Ascending aorta (tissue), 2 donors: ENCODE results near the gene TSSC4. TPM values are rescaled to one million over a fixed set of nuclear protein-coding genes. Genes with fewer than 3 reads are reported as not detected.
A peak's percentile ranks its signal among the peaks of the same experiment; 100 is the strongest.

ENCODE experiments used
- DNase-seq, 2 donors: peaks; one replicate each; pipeline ENCODE4 v3.0.0-alpha.2; 2019; ENCODE audit warnings: low spot score in 2 of 2
- H3K27ac ChIP-seq, 2 donors: fragments of 200-600 bp; sonication (generic); one replicate each; pipeline ENCODE4 v1.5.1; 2016 to 2017; ENCODE audit warnings: mild to moderate bottlenecking in 1 of 2
- H3K27me3 ChIP-seq: fragments of 200-600 bp; sonication (generic); one replicate; pipeline ENCODE4 v1.5.1; 2017
- H3K36me3 ChIP-seq, 2 donors: fragments of 200-600 bp; sonication (generic); one replicate each; pipeline ENCODE4 v1.5.1; 2016
- H3K4me1 ChIP-seq, 2 donors: fragments of 200-600 bp; sonication (generic); one replicate each; pipeline ENCODE4 v1.5.1; 2016 to 2017; ENCODE audit warnings: mild to moderate bottlenecking in 1 of 2
- H3K4me3 ChIP-seq, 2 donors: fragments of 200-600 bp; sonication (generic); one replicate each; pipeline ENCODE4 v1.5.1; 2016 to 2017; ENCODE audit warnings: mild to moderate bottlenecking in 1 of 2
- H3K9me3 ChIP-seq, 2 donors: fragments of 200-600 bp; sonication (generic); one replicate each; pipeline ENCODE4 v1.5.1; 2016
- CTCF ChIP-seq, 3 experiments: fragments of 200-600 bp in 2 of 3; fragments of 450-650 bp in 1 of 3; sonication (generic) in 2 of 3; IDR thresholded peaks; one replicate each; pipeline ENCODE4 v1.5.1; 2016 to 2019; ENCODE audit warnings: antibody characterized with exemption in 3 of 3, mild to moderate bottlenecking in 1 of 3, moderate library complexity in 1 of 3
- intact Hi-C: fragments of 100-400 bp; cut with DNase I; formaldehyde crosslinking; loops from one replicate; pipeline ENCODE4 v1.15.1; 2023
- total RNA-seq: library from RNA; depleted of rRNA; stranded (reverse); fragments of >200 nt; gene quantifications from one replicate; pipeline ENCODE4 v1.1.0, GENCODE V29; 2016

TSSC4 gene
- total RNA-seq, 1 donor from 2014 or later, result 183 TPM

- no peak overlapping the region for H3K4me3 ChIP-seq
- intact Hi-C loops, result no loop called here
- no peaks in the 10 kb centered on the region for H3K27me3 ChIP-seq
- no peaks in the 10 kb centered on the region for H3K36me3 ChIP-seq
- no peaks in the 10 kb centered on the region for H3K9me3 ChIP-seq
- TF ChIP-seq CTCF (IDR thresholded peaks at IDR 0.05), result no peak
- H3K4me1 ChIP-seq, result no peaks in the 10 kb centered on the region
- no peak overlapping the region for H3K27ac ChIP-seq
- no peak for DNase-seq
Observed at GRCh38 chr11:2443406-2443805, 42.9 kb downstream of the TSSC4 start.

GRCh38 chr11:2443881-2444820, 43.6 kb downstream of the TSSC4 start, which contains the start of gene TRPM5:
Gene TRPM5 (minus strand): TSS chr11:2444514. CDS start chr11:2423036, 21,478 bp downstream.
- H3K27me3 ChIP-seq, result no peaks in the 10 kb centered on the region
- no peak for TF ChIP-seq CTCF (IDR thresholded peaks at IDR 0.05)
- no peaks in the 10 kb centered on the region for H3K36me3 ChIP-seq
- H3K4me1 ChIP-seq, result no peaks in the 10 kb centered on the region
- intact Hi-C loops, result no loop called here
- H3K4me3 ChIP-seq, result peak within 1 kb of the TSS; percentile 50 to 53
- no peak for DNase-seq
- no peak within 1 kb of the TSS for H3K27ac ChIP-seq
- no peaks in the 10 kb centered on the region for H3K9me3 ChIP-seq

GRCh38 chr11:2444821-2445745, 44.5 kb downstream of the TSSC4 start, which contains the start of gene KCNQ1:
Gene KCNQ1 (plus strand): TSS chr11:2445008. CDS start chr11:2445099, 91 bp downstream.
- intact Hi-C loops, result no loop called here
- Histone ChIP-seq H3K27ac (no peak within 1 kb of the TSS), H3K36me3 (no peaks in the 10 kb centered on the region), H3K27me3 (no peaks in the 10 kb centered on the region), H3K4me3 (peak within 1 kb of the TSS; percentile 50 to 53), H3K4me1 (no peaks in the 10 kb centered on the region), H3K9me3 (no peaks in the 10 kb centered on the region)
- no peak for TF ChIP-seq CTCF (IDR thresholded peaks at IDR 0.05)
- no peak for DNase-seq

GRCh38 chr11:2445746-2446551, 45.4 kb downstream of the TSSC4 start:
- H3K4me3 ChIP-seq, result peak overlapping the region; percentile 50 to 53
- intact Hi-C loops, result no loop called here
- H3K27me3 ChIP-seq, result no peaks in the 10 kb centered on the region
- no peaks in the 10 kb centered on the region for H3K4me1 ChIP-seq
- H3K9me3 ChIP-seq, result no peaks in the 10 kb centered on the region
- no peak for TF ChIP-seq CTCF (IDR thresholded peaks at IDR 0.05)
- no peaks in the 10 kb centered on the region for H3K36me3 ChIP-seq
- DNase-seq, result no peak
- no peak overlapping the region for H3K27ac ChIP-seq
